SU-DHL-6 (cell line): Measurements from ENCODE around the gene BAHCC1.

Experiments
- H2AFZ ChIP-seq: fragments of 200-600 bp; sonication (generic); 2 replicates; pipeline ENCODE4 v1.6.1; 2014; ENCODE audit warnings: low read depth, mild to moderate bottlenecking, moderate library complexity, mixed read lengths, antibody characterized with exemption, low read length; ENCODE audit not compliant: severe bottlenecking
- H3F3A ChIP-seq: fragments of 200-600 bp; shearing (Covaris generic); 2 replicates; pipeline ENCODE4 v1.6.0; 2016; ENCODE audit warnings: antibody characterized with exemption, mild to moderate bottlenecking; ENCODE audit not compliant: insufficient read depth
- H3K27ac ChIP-seq: fragments of 200-600 bp; sonication (generic); 2 replicates; pipeline ENCODE4 v1.5.1; 2016; ENCODE audit warnings: low read depth, mild to moderate bottlenecking, low read length, moderate library complexity, mixed read lengths
- H3K27me3 ChIP-seq: fragments of 200-600 bp; sonication (generic), shearing (Covaris generic); 2 replicates; pipeline ENCODE4 v1.6.0; 2014; ENCODE audit warnings: mild to moderate bottlenecking, low read length
- H3K36me3 ChIP-seq: fragments of 200-600 bp; sonication (generic); 2 replicates; pipeline ENCODE4 v1.6.1; 2014; ENCODE audit warnings: mild to moderate bottlenecking, low read length, mixed read lengths
- H3K4me2 ChIP-seq: fragments of 300-600, 200-600 bp; shearing (Covaris generic), sonication (generic); 2 replicates; pipeline ENCODE4 v1.6.0; 2014; ENCODE audit warnings: low read length, low read depth, mild to moderate bottlenecking; ENCODE audit not compliant: poor library complexity, severe bottlenecking
- H3K4me3 ChIP-seq: fragments of 200-600 bp; sonication (generic); 2 replicates; pipeline ENCODE4 v1.5.1; 2014; ENCODE audit warnings: antibody characterized with exemption, low read length, mild to moderate bottlenecking, mixed read lengths; ENCODE audit not compliant: insufficient read depth, poor library complexity, severe bottlenecking
- H3K79me2 ChIP-seq: fragments of 200-600 bp; sonication (generic); 2 replicates; pipeline ENCODE4 v1.6.1; 2014; ENCODE audit warnings: mild to moderate bottlenecking, low read length, moderate library complexity; ENCODE audit not compliant: insufficient read depth
- H3K9ac ChIP-seq: fragments of 200-600 bp; sonication (generic); 2 replicates; pipeline ENCODE4 v1.7.0; 2014; ENCODE audit warnings: mild to moderate bottlenecking, low read length
- H3K9me2 ChIP-seq: fragments of 200-600 bp; sonication (generic); replicated peaks from 2 replicates; pipeline ENCODE4 v1.6.1; 2014; ENCODE audit warnings: low read length; ENCODE audit not compliant: insufficient read depth
- H3K9me3 ChIP-seq: fragments of 200-600 bp; sonication (generic); 2 replicates; pipeline ENCODE4 v1.6.1; 2014; ENCODE audit warnings: low read length, mixed read lengths; ENCODE audit not compliant: insufficient read depth
- H4K20me1 ChIP-seq: fragments of 200-600 bp; sonication (generic); 2 replicates; pipeline ENCODE4 v1.6.1; 2014; ENCODE audit warnings: low read depth, mild to moderate bottlenecking, antibody characterized with exemption, low read length, moderate library complexity, mixed read lengths
- CTCF ChIP-seq: fragments of 200-600 bp; sonication (generic); IDR thresholded peaks from one replicate; pipeline ENCODE4 v1.5.1; 2017; ENCODE audit warnings: antibody characterized with exemption, mild to moderate bottlenecking, low read length, moderate library complexity; ENCODE audit not compliant: insufficient read depth, poor library complexity, severe bottlenecking
- EZH2phosphoT487 ChIP-seq: fragments of 200-600 bp; sonication (generic), shearing (Covaris generic); conservative IDR thresholded peaks from 2 replicates; pipeline ENCODE4 v1.6.1; 2018; ENCODE audit warnings: mild to moderate bottlenecking, antibody characterized with exemption, low read length, moderate library complexity, mixed read lengths

The BAHCC1 gene

DNA sequence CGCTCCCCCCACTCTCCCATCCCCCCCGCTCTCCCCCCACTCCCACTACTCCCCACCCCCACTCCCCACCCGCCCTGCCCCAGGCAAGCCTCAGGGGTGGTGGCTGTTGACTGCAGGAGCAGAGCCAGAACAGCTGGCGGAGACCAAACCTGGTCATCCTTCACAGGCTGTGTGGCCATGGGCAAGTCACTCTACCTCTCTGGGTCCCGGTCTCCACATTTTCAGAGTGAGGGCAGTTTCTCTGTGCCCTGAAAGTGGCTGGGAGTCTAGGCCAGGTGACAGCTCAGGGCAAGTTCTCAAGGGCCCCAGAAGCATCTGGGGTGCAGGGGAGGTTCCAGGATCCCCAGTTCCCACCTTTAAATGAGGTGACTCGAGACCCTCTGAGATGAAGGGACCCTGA, 15.1 kb upstream of the BAHCC1 start:
- Histone ChIP-seq H2AFZ (no peak overlapping the region), H3K4me2 (no peak overlapping the region), H3K79me2 (no peaks in the 10 kb centered on the region), H3K9me3 (no peaks in the 10 kb centered on the region), H3K27ac (no peak overlapping the region), H4K20me1 (no peaks in the 10 kb centered on the region), H3F3A (no peaks in the 10 kb centered on the region), H3K9me2 (no peaks in the 10 kb centered on the region), H3K9ac (no peak overlapping the region), H3K36me3 (no peaks in the 10 kb centered on the region), H3K4me3 (no peak overlapping the region), H3K27me3 (no peaks in the 10 kb centered on the region)
- TF ChIP-seq EZH2phosphoT487 (no peak), CTCF (no peak)

GRCh38 chr17:81380666-81381518, 14.4 kb upstream of the BAHCC1 start:
- Histone ChIP-seq H3K9me3 (no peaks in the 10 kb centered on the region), H4K20me1 (no peaks in the 10 kb centered on the region), H3K9ac (no peak overlapping the region), H3K4me2 (no peak overlapping the region), H3K27ac (no peak overlapping the region), H3K4me3 (no peak overlapping the region), H3K79me2 (no peaks in the 10 kb centered on the region), H3K9me2 (no peaks in the 10 kb centered on the region), H2AFZ (no peak overlapping the region), H3K36me3 (no peaks in the 10 kb centered on the region), H3F3A (no peaks in the 10 kb centered on the region), H3K27me3 (no peaks in the 10 kb centered on the region)
- TF ChIP-seq EZH2phosphoT487 (no peak), CTCF (no peak)

DNA sequence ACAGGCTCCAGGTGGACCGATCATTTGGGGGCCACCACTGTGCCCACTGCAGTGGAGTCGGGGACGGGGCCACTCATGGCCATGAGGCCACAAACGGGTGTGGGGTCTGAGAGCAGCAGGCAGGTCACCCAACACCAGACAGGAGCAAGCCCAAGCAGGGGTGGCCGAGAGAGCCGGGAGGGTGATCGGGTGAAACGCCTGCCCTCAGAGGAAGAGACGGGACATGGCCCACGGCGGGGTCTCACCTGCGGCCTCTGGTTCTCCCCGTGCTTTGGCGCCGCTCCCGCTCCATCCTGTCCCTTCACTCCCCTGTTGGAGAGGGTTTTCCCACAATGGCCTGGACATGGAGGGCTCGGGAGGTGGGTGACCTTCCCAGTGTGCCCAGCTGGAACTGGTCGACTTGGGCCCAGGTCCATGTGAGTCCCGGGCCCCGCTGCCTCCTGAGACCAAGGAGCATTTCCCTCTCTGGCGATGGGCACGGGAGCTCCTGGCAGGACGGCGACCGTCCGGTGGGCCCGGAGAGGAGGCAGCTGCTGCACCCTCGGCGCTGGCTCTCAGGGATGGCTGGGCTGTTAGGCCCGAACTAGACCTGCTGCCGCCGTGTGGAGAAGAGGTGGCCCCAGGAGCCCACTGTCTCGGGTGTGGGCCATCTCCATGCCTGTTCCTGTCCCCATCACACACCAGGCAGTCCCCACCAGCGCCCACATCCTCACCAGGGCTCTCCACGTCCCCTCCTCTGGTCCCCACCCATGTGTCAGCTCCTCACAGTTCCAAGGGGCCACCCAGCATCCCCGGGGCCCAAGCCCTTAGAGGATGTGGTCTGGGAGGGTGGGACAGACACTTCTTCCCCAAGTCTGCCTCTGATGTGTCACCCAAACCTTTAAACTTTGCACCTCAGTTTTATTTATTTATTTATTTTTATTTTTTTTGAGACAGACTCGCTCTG, 13.4 kb upstream of the BAHCC1 start:
- Histone ChIP-seq H4K20me1 (no peaks in the 10 kb centered on the region), H2AFZ (no peak overlapping the region), H3K27me3 (no peaks in the 10 kb centered on the region), H3K36me3 (no peaks in the 10 kb centered on the region), H3F3A (no peaks in the 10 kb centered on the region), H3K27ac (no peak overlapping the region), H3K79me2 (no peaks in the 10 kb centered on the region), H3K9ac (no peak overlapping the region), H3K9me2 (no peaks in the 10 kb centered on the region), H3K4me3 (no peak overlapping the region), H3K9me3 (no peaks in the 10 kb centered on the region), H3K4me2 (no peak overlapping the region)
- no peak for TF ChIP-seq EZH2phosphoT487
- no peak for TF ChIP-seq CTCF
